GM11168 (cell line): ENCODE measurements around the gene SURF6.
"Not testable (repeated sequence)": the region's sequence is repeated elsewhere in the genome, so short reads cannot be mapped to it uniquely, and the experiment has no call there.

Experiments
- in situ Hi-C: fragments of 300-500 bp; cut with MboI; formaldehyde crosslinking; loops from one replicate; pipeline ENCODE4 v1.12.0; 2022; ENCODE audit warnings: low sequenced_read_pairs; ENCODE audit not compliant: unreplicated experiment

Gene SURF6

GRCh38 chr9:133348718-133349573, 13.0 kb upstream of the SURF6 start:
- in situ Hi-C loops = no loop called here

- in situ Hi-C loops = no loop called here
These were observed 12.2 kb upstream of the SURF6 start, which contains the start of the genes MED22 and RPL7A for GRCh38 chr9:133347985-133348717. Gene MED22 (minus strand): TSS chr9:133348131. CDS start chr9:133346662, 1,469 bp downstream. Gene RPL7A (plus strand): TSS chr9:133348218. CDS start chr9:133348244, 26 bp downstream.

GRCh38 chr9:133347515-133347984, 11.6 kb upstream of the SURF6 start:
- in situ Hi-C loops = no loop called here

GRCh38 chr9:133346021-133346785, 10.2 kb upstream of the SURF6 start:
- in situ Hi-C loops = no loop called here

GRCh38 chr9:133345596-133345995, 9.6 kb upstream of the SURF6 start:
- in situ Hi-C loops = no loop called here

- in situ Hi-C loops = no loop called here
These were observed 9.0 kb upstream of the SURF6 start for GRCh38 chr9:133344979-133345378.

- in situ Hi-C loops = no loop called here
These were observed 8.1 kb upstream of the SURF6 start for GRCh38 chr9:133344071-133344470.

GRCh38 chr9:133342570-133342969, 6.6 kb upstream of the SURF6 start:
- in situ Hi-C loops = no loop called here

GRCh38 chr9:133342069-133342406, 6.0 kb upstream of the SURF6 start:
- in situ Hi-C loops = no loop called here

- in situ Hi-C loops = no loop called here
These were observed 5.5 kb upstream of the SURF6 start for GRCh38 chr9:133341369-133342068.

GRCh38 chr9:133340916-133341315, 4.9 kb upstream of the SURF6 start:
- in situ Hi-C loops = no loop called here

- in situ Hi-C loops = no loop called here
These were observed 4.3 kb upstream of the SURF6 start for GRCh38 chr9:133340256-133340655.

GRCh38 chr9:133339641-133340040, 3.7 kb upstream of the SURF6 start:
- in situ Hi-C loops = no loop called here

- in situ Hi-C loops = not testable (repeated sequence)
These were observed 1.1 kb downstream of the SURF6 start for GRCh38 chr9:133334888-133335287.

GRCh38 chr9:133334161-133334560, 1.8 kb downstream of the SURF6 start:
- in situ Hi-C loops = no loop called here

GRCh38 chr9:133333566-133333965, 2.4 kb downstream of the SURF6 start:
- in situ Hi-C loops = no loop called here

- in situ Hi-C loops = no loop called here
These were observed 3.0 kb downstream of the SURF6 start for GRCh38 chr9:133333011-133333410.

GRCh38 chr9:133332381-133332730, 3.6 kb downstream of the SURF6 start:
- in situ Hi-C loops = no loop called here

GRCh38 chr9:133331641-133332380, 4.2 kb downstream of the SURF6 start:
- in situ Hi-C loops = no loop called here
